ENCODE measurements around the gene ZSCAN18.

DNA sequence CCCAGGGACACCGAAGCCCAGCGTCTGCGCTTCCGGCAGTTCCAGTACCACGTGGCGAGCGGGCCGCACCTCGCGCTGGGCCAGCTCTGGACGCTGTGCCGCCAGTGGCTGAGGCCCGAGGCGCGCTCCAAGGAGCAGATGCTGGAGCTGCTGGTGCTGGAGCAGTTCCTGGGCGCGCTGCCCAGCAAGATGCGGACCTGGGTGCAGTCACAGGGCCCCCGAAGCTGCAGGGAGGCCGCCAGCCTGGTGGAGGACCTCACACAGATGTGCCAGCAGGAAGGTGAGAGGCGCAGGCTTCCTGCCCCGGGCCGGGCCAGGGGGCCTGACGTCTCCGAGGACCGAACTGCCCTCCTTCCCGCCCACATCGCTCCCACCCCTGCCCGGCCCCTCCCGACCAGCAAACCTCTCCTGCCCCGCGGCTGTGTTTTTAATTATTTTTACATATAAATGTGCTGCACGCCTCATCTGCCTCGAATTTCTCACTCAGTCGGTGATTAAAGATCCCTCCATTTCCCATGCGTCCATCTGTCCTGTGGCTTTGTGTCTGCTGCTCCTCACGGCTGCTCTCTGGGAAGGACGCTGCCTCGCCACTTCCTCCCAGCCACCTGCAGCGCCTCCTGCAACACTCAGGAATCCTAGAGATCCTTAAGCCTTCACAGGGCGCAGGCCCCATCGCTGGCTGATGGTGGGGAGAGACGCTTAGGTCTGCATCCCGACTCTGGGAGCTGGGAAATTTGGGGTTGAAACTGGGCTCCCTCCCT is 59.9 kb downstream of the ZSCAN18 start:
- TF ChIP-seq, protein P1, sequence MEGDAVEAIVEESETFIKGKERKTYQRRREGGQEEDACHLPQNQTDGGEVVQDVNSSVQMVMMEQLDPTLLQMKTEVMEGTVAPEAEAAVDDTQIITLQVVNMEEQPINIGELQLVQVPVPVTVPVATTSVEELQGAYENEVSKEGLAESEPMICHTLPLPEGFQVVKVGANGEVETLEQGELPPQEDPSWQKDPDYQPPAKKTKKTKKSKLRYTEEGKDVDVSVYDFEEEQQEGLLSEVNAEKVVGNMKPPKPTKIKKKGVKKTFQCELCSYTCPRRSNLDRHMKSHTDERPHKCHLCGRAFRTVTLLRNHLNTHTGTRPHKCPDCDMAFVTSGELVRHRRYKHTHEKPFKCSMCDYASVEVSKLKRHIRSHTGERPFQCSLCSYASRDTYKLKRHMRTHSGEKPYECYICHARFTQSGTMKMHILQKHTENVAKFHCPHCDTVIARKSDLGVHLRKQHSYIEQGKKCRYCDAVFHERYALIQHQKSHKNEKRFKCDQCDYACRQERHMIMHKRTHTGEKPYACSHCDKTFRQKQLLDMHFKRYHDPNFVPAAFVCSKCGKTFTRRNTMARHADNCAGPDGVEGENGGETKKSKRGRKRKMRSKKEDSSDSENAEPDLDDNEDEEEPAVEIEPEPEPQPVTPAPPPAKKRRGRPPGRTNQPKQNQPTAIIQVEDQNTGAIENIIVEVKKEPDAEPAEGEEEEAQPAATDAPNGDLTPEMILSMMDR (IDR thresholded peaks at IDR 0.05): no peak
- TF ChIP-seq POLR2A (IDR thresholded peaks at IDR 0.05) (no peak), EP300 (IDR thresholded peaks at IDR 0.05; ENCODE audit: low read depth) (no peak)
